ENCODE results near the gene CACNA1G.

Gene CACNA1G

GRCh38 chr17:50584749-50585148 lies 24.2 kb downstream of the CACNA1G start:
- Histone ChIP-seq H3K4me3 (ENCODE audit: low read depth, low read length) (no peak overlapping the region), H3K36me3 (replicated peaks) (no peaks in the 10 kb centered on the region), H3K27ac (no peak overlapping the region), H3K27me3 (replicated peaks) (peaks cover 12% of the 10 kb centered on the region)
- TF ChIP-seq, protein P1, sequence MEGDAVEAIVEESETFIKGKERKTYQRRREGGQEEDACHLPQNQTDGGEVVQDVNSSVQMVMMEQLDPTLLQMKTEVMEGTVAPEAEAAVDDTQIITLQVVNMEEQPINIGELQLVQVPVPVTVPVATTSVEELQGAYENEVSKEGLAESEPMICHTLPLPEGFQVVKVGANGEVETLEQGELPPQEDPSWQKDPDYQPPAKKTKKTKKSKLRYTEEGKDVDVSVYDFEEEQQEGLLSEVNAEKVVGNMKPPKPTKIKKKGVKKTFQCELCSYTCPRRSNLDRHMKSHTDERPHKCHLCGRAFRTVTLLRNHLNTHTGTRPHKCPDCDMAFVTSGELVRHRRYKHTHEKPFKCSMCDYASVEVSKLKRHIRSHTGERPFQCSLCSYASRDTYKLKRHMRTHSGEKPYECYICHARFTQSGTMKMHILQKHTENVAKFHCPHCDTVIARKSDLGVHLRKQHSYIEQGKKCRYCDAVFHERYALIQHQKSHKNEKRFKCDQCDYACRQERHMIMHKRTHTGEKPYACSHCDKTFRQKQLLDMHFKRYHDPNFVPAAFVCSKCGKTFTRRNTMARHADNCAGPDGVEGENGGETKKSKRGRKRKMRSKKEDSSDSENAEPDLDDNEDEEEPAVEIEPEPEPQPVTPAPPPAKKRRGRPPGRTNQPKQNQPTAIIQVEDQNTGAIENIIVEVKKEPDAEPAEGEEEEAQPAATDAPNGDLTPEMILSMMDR (IDR thresholded peaks at IDR 0.05; ENCODE audit: low read depth, low read length, missing control alignments): no peak
- in situ Hi-C loops (cut with HindIII; ENCODE audit: low pct_ligation_motif_present, low sequenced_read_pairs): no loop called here
- DNase-seq: no peak

- Histone ChIP-seq H3K36me3 (replicated peaks) (no peaks in the 10 kb centered on the region), H3K4me3 (ENCODE audit: low read depth, low read length) (no peak overlapping the region), H3K27me3 (replicated peaks) (peaks cover 12% of the 10 kb centered on the region), H3K27ac (no peak overlapping the region)
- in situ Hi-C loops (cut with HindIII; ENCODE audit: low pct_ligation_motif_present, low sequenced_read_pairs): no loop called here
- TF ChIP-seq, protein P1 (IDR thresholded peaks at IDR 0.05; ENCODE audit: low read depth, low read length, missing control alignments): no peak
- DNase-seq: no peak
Observed at GRCh38 chr17:50585346-50585745, 24.8 kb downstream of the CACNA1G start.

GRCh38 chr17:50585891-50586290 lies 25.4 kb downstream of the CACNA1G start:
- in situ Hi-C loops (cut with HindIII; ENCODE audit: low pct_ligation_motif_present, low sequenced_read_pairs): no loop called here
- Histone ChIP-seq H3K36me3 (replicated peaks) (no peaks in the 10 kb centered on the region), H3K4me3 (ENCODE audit: low read depth, low read length) (no peak overlapping the region), H3K27me3 (replicated peaks) (peaks cover 12% of the 10 kb centered on the region), H3K27ac (no peak overlapping the region)
- TF ChIP-seq, protein P1 (IDR thresholded peaks at IDR 0.05; ENCODE audit: low read depth, low read length, missing control alignments): no peak
- DNase-seq: no peak

DNA sequence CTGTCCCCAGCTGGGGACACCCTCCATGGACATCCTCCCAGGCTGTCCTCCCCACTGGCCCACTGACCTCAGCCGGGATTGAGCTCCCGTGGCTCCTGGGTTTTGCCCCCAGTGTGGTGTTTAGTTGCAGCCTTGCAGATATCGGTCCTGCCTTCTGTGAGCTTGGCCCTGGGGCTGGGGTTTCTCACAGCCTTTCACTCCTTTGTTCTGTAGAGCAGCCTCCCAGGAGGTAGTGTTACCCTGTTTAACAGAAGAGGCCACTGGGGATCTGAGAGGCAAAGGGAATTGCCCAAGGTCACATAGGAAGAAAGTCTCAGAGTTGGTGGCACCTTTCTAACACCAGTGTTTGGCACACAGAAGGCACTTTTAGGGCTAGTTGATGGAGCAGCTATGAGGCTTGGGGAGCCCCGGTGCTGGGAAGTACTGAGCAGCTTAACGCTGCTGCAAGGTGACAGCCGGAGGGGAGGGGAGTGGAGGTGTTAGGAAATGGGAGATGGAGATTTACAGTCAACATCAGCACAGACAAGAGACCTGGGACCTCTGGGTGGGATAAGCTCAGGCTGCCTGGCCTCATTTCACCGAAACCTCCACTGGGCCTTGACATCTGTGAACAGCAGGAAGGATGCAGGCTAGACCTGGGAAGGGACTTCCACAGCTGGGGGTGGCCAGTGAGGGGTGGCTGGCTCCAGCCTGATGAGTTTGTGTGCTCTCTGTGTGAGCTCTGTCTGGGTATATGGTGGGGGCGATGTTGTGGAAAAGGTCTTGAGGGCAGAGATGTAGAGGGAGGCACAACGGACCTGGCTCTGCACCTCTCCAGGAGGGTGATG lies 26.1 kb downstream of the CACNA1G start:
- TF ChIP-seq, protein P1 (IDR thresholded peaks at IDR 0.05; ENCODE audit: low read depth, low read length, missing control alignments): no peak
- in situ Hi-C loops (cut with HindIII; ENCODE audit: low pct_ligation_motif_present, low sequenced_read_pairs): no loop called here
- Histone ChIP-seq H3K36me3 (replicated peaks) (no peaks in the 10 kb centered on the region), H3K27ac (no peak overlapping the region), H3K27me3 (replicated peaks) (peaks cover 12% of the 10 kb centered on the region), H3K4me3 (ENCODE audit: low read depth, low read length) (no peak overlapping the region)
- no peak for DNase-seq

- in situ Hi-C loops (cut with HindIII; ENCODE audit: low pct_ligation_motif_present, low sequenced_read_pairs): no loop called here
- TF ChIP-seq, protein P1 (IDR thresholded peaks at IDR 0.05; ENCODE audit: low read depth, low read length, missing control alignments): no peak
- H3K36me3 ChIP-seq (replicated peaks): no peaks in the 10 kb centered on the region
Observed at GRCh38 chr17:50587571-50587970, 27.1 kb downstream of the CACNA1G start.

More at GRCh38 chr17:50587571-50587970, 27.1 kb downstream of the CACNA1G start:
- no peak for DNase-seq
- H3K4me3 ChIP-seq (ENCODE audit: low read depth, low read length): no peak overlapping the region
- peaks cover 16% of the 10 kb centered on the region for H3K27me3 ChIP-seq (replicated peaks)
- H3K27ac ChIP-seq: no peak overlapping the region

All from brain microvascular endothelial cell (primary cell).